ENCODE results near the gene PPM1E.

DNA sequence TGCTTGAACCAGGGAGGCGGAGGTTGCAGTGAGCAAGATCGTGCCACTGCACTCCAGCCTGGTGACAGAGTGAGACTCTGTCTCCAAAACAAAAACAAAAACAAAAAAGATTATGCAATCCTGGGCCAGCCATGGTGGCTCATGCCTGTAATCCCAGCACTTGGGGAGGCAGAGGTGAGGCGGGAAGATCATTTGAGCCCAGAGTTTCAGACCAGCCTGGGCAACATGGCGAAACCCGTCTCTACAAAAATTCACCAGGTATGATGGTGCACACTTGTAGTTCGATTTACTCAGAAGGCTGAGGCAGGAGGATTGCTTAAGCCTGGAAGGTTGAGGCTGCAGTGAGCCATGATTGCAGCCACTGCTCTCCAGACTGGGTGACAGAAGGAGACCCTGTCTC, 109.6 kb downstream of the PPM1E start:
- TF ChIP-seq CTCF (IDR thresholded peaks at IDR 0.05) (no peak), EP300 (IDR thresholded peaks at IDR 0.05) (no peak)

All from suprapubic skin (tissue), 3 donors.